ENCODE measurements around the gene CYP20A1. TPM values are rescaled to one million over a fixed set of nuclear protein-coding genes. Genes with fewer than 3 reads are reported as not detected.
"Not testable (repeated sequence)": the region's sequence is repeated elsewhere in the genome, so short reads cannot be mapped to it uniquely, and the experiment has no call there.

CYP20A1 gene
- total and polyA plus RNA-seq, 2 of the 8 experiments (the other 6 are each of a cell fraction or from before 2014, with no cell fraction given) = 6.2 to 21.5 TPM

DNA sequence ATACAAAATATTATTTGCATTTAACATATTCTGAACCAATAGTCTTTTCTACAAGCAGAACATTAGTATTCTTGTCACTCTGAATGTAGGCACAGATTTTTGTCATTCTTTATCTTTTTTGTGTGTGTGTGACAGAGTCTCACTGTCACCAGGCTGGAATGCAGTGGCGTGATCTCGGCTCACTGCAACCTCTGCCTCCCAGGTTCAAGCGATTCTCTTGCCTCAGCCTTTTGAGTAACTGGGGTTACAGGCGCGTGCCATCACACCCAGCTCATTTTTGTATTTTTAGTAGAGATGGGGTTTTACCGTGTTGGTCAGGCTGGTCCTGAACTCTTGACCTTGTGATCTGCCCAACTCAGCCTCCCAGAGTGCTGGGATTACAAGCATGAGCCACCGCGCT is 63.8 kb downstream of the CYP20A1 start:
- not testable (repeated sequence) for H3K9ac ChIP-seq (replicated peaks in 1 of 4; ENCODE audit: extremely low read depth in 1 of 4, low read depth in 3 of 4, low read length in 3 of 4); H3K4me2 ChIP-seq (ENCODE audit: insufficient read depth in 1 of 2, low read depth in 2 of 2, low read length in 2 of 2); H3K56ac ChIP-seq (replicated peaks; ENCODE audit: insufficient read length, low read depth, low read length); H3K27me3 ChIP-seq (replicated peaks in 1 of 4; ENCODE audit: control insufficient read depth in 3 of 4, extremely low read depth in 1 of 4, insufficient read depth in 3 of 4, low read length in 3 of 4); H3K4me3 ChIP-seq (ENCODE audit: extremely low read depth in 1 of 4, insufficient read depth in 2 of 4, low read depth in 3 of 4, low read length in 4 of 4); H2AFZ ChIP-seq (ENCODE audit: low read length); H3K23ac ChIP-seq (ENCODE audit: insufficient read length); H3K23me2 ChIP-seq (ENCODE audit: low read depth, low read length); DNase-seq (ENCODE audit: low read depth in 1 of 2, low spot score in 2 of 2); FAIRE-seq; H2BK12ac ChIP-seq (ENCODE audit: low read depth, low read length); H3K14ac ChIP-seq (ENCODE audit: insufficient read length); H2BK120ac ChIP-seq (replicated peaks; ENCODE audit: low read depth, low read length); H4K8ac ChIP-seq (ENCODE audit: extremely low read depth, insufficient read depth, low read length); H4K20me1 ChIP-seq (replicated peaks in 1 of 2; ENCODE audit: control insufficient read depth in 1 of 2, insufficient read depth in 2 of 2, low read length in 2 of 2); H3K79me2 ChIP-seq (ENCODE audit: control insufficient read depth in 1 of 2, insufficient read depth in 2 of 2, low read length in 2 of 2); H3K36me3 ChIP-seq (ENCODE audit: control insufficient read depth in 2 of 4, insufficient read depth in 4 of 4, low read length in 3 of 4); H2BK15ac ChIP-seq (ENCODE audit: low read length); H4K5ac ChIP-seq (ENCODE audit: insufficient read length, low read depth, low read length); H2BK5ac ChIP-seq (ENCODE audit: low read depth, low read length); H3K4ac ChIP-seq (replicated peaks; ENCODE audit: insufficient read length, low read depth, low read length); H4K91ac ChIP-seq (replicated peaks; ENCODE audit: insufficient read length, low read length); H3K27ac ChIP-seq (ENCODE audit: low read depth, low read length); H3K79me1 ChIP-seq (ENCODE audit: low read depth, low read length); H3K18ac ChIP-seq (ENCODE audit: extremely low read depth, low read length); H2BK20ac ChIP-seq (ENCODE audit: low read length); H2AK5ac ChIP-seq (ENCODE audit: low read depth, low read length); H3K4me1 ChIP-seq (replicated peaks in 1 of 4; ENCODE audit: control insufficient read depth in 3 of 4, insufficient read depth in 4 of 4, low read length in 3 of 4); H3K9me3 ChIP-seq (ENCODE audit: insufficient read depth in 2 of 2, low read depth in 1 of 2, low read length in 1 of 2)
- 92% methylated on average over 8 of the region's 8 CpGs; no CpG with 5 or more reads in 1 of the 2 experiments for WGBS, 2 experiments (ENCODE audit: extremely low coverage in 1 of 2, insufficient coverage in 1 of 2, insufficient read length in 1 of 2, insufficient replicate concordance in 2 of 2, low coverage in 1 of 2, low lambda C conversion rate in 2 of 2, missing lambda C conversion rate in 1 of 2)
- CTCF ChIA-PET (ENCODE audit: partially characterized antibody) = interaction anchor here (1.7 kb wide), 1 partner anchor 77 kb away, joined by 4 read pairs; no protein-coding TSS in a partner anchor
- POLR2A ChIA-PET (ENCODE audit: partially characterized antibody) = interaction anchor here (1.4 kb wide), 1 partner anchor 8 kb away, joined by 4 read pairs; no protein-coding TSS in a partner anchor
